GM18526 (cell line): ENCODE measurements around the gene DNAH10.

Experiments used
- POLR2A ChIP-seq: IDR thresholded peaks from 3 replicates; pipeline ENCODE4 v1.6.1; 2011; ENCODE audit not compliant: insufficient read length; ENCODE audit errors: extremely low read depth

DNAH10 gene

DNA sequence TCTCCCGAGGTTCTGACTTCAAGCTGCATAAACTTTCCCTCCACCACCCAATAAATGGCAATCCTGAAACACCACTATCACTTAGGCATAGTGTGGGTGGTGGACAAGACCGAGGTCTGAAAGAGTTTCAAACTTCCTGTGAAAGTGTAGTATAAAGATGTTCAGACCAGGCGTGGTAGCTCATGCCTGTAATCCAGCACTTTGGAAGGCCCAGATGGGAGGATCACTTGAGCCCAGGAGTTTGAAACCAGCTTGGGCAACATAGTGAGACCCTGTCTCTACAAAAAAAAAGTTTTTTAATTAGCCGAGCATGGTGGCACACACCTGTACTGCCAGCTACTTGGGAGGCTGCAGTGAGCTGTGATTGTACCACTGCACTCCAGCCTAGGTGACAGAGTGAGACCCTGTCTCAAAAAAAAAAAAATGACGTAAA is 148.7 kb downstream of the DNAH10 start:
- TF ChIP-seq POLR2A, result no peak

DNA sequence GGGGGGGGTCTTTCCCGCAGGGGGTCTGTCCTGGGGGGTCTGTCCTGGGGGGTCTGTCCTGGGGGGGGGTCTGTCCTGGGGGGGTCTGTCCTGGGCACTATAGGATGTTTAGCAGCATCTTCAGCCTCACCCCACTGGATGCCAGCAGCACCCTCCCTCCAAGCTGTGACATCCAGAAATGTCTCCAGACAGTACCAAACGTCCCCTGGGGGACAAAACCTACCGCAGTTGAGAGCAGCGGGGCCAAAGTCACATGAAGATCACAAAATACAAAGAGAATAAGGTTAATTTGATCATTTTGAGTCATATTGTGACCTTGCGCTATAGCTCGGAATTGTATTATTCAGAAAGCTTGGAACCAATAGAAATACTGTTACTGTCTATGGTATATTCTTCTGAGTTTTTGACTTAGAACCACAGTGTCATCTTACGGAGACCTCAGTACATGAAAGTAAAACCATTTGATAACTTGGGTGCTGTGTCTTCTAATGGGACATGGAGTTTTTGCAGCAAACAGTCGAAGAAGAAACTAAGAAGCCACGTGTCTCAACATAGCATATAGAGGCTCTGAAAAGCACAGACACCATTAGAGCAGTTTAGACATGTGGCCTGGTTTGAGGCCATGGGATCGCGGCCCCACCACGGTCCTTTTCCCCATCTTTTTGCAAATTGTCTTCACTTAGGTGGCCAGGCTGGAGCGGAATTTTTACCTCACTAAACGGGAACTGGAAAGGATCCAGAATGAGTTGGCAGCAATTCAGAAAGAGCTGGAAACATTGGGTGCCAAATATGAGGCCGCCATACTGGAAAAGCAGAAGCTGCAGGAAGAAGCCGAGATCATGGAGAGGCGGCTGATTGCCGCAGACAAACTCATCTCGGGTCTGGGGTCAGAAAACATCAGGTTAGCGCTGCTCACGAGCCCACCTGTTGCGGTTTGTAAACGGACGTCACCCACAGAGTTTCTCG is 150.6 kb downstream of the DNAH10 start:
- no peak for TF ChIP-seq POLR2A

- TF ChIP-seq POLR2A, result no peak
These were observed 152.7 kb downstream of the DNAH10 start for GRCh38 chr12:123914726-123915333.

DNA sequence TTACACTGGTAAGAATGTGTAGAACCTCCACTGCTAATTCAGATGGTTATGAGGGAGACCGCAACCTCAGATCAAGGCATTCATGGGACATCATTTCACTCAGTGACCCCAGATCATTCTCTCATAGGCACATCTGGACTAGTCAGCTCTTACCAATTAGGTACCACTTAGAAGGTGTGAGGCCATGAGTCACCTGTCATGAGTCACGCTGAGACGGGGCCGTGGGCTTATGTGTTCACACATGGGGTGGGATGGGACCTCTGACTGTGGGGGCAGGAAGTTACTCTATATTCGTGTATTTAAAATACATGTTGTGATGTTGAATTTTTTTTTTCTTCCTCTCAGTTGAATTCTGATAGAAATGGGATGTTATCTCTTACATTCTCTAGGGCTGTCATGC is 154.6 kb downstream of the DNAH10 start:
- no peak for TF ChIP-seq POLR2A

- TF ChIP-seq POLR2A, result no peak
These were observed 155.3 kb downstream of the DNAH10 start for GRCh38 chr12:123917337-123917850.

GRCh38 chr12:123919980-123920360 is 157.9 kb downstream of the DNAH10 start:
- no peak for TF ChIP-seq POLR2A

- no peak for TF ChIP-seq POLR2A
These were observed 160.9 kb downstream of the DNAH10 start for GRCh38 chr12:123923038-123923437.

DNA sequence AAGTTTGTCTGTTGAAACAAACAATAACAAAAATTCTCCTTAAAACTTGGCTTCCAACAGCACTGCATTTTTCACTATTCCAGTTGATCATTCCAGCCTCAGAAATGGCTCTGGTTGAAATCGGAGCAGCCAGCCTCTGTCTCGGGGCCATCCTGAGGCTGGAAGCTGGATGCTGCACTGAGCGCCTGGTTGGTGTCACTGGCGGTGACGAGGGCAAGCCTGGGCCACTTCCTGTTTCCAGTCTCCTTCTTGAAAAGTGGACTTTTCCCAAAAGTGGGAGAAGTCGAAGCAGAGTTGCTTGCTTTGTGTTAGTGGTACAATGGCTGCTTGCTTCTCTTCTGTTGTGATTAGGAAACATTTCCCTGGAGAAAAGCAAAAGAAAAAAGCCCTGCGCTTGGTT is 161.8 kb downstream of the DNAH10 start:
- TF ChIP-seq POLR2A, result no peak

- TF ChIP-seq POLR2A, result no peak
These were observed 162.4 kb downstream of the DNAH10 start for GRCh38 chr12:123924539-123924938.

GRCh38 chr12:123928274-123928865 is 166.3 kb downstream of the DNAH10 start:
- no peak for TF ChIP-seq POLR2A

DNA sequence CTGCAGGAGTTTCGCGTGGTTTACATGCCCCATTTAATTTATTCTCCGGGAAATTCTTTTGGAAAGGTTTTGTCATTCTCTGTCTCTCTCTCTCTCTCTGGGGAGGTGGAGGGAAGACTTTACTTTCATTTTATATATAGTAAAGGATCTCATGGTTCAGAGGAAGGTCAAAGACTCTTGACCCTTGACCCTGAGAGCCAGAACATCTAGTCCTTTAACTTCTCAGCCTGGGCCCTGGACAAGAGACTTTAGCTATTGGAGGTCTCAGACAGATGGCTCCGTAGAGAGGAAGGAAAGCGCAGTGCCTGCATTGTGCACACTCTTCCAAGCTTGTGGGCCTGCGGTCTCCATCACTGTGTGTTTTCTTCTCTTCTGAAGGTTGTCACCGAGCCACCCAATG is 166.8 kb downstream of the DNAH10 start:
- TF ChIP-seq POLR2A, result no peak

DNA sequence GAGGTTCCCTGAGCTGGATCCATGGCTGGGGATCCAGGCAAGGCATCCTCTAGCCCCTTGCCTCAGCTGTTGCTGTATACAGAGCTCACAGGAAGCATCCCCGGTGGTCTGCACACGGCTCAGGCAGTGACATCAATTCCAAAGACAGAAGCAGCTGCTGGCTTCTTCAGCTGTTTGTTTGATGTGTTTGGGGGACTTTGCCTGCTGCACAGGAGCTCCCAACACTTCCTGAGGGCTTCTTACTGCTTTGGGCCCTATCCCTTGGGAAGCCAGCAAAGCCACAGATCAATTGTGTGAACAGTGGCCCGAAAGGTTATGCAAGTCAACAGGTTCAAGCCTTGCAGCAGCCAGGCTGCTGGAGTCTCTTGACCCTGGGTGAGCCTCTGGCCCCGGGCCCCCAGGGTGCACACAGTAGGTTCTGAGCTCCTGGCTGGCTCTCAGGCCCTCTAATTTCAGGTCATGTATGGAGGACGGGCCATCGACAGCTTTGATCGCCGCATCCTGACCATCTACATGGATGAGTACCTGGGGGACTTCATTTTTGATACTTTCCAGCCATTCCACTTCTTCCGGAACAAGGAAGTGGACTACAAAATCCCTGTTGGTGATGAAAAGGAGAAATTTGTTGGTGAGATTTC is 168.0 kb downstream of the DNAH10 start:
- TF ChIP-seq POLR2A, result no peak

DNA sequence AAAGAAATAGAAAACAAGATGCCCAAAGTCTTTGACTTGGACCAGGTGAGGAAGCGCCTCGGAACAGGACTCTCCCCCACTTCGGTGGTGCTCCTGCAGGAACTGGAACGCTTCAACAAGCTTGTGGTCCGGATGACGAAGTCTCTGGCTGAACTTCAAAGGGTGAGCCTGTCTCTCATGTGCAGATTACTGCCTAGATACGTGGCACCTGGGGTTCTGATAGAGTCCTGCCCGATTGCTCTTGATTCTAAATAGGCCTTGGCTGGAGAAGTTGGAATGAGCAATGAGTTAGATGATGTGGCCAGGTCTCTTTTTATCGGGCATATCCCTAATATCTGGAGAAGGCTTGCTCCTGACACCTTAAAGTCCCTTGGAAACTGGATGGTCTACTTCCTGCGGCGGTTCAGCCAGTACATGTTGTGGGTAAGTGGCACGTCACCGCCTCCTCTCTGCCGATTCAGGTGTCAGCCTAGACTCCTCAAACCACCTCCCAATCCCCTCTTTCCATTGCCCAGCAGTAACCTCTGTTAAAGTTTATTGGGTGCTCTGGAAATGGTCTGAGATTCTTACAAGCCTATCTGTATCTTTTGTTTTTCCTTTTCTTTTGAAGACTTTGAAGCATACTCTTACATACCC is 169.7 kb downstream of the DNAH10 start:
- TF ChIP-seq POLR2A, result no peak

DNA sequence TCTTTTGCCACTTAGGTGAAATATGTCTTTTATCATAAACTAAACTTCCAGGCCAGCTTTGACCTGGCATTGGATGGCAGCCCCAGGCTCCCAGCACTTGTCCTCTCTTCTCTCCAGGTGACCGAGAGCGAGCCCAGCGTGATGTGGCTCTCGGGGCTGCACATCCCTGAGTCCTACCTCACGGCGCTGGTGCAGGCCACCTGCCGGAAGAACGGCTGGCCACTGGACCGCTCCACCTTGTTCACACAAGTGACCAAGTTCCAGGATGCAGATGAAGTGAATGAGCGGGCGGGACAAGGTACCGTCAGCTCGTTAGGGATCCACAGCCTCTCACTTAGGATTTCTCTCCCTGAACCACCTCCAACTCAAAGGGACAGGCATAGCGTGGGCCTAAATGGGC is 171.1 kb downstream of the DNAH10 start:
- TF ChIP-seq POLR2A, result no peak
